ENCODE results near the gene GSK3A.

GRCh38 chr19:42281146-42281826, 38.9 kb upstream of the GSK3A start:
- TF ChIP-seq TBP (IDR thresholded peaks at IDR 0.05; ENCODE audit: low read depth, low read length) (no peak), POLR2A (IDR thresholded peaks at IDR 0.05; ENCODE audit: control extremely low read depth in 1 of 2, low read depth in 2 of 2, low read length in 2 of 2) (no peak), CTCF (IDR thresholded peaks at IDR 0.05; ENCODE audit: control extremely low read depth in 1 of 3, insufficient read depth in 1 of 3, low read depth in 1 of 3, low read length in 3 of 3) (no peak), GTF2F1 (IDR thresholded peaks at IDR 0.05; ENCODE audit: borderline replicate concordance, low read depth, low read length) (no peak)
